Measurements from ENCODE around the gene BCAS3.

DNA sequence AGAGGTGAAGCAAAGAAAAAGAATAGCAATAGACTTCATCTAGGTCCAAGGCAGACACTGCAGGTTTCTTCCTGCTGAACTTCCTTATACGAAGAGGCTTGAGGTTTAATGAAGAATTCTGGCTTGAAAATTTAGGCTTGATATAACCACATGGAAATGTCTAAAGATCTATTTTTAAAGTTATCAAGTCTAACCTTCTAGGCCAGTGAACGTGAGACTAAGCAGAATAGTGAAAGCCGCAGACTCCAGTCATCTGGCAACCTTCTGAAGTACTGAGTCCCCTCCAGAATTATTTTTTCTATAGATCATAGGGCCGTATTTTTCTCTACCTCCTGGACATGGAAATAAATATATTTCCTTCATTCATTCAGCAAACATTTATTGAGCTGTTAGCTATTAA lies 333.6 kb downstream of the BCAS3 start:
- TF ChIP-seq ZFP30 (CRISPR knock-in tag; IDR thresholded peaks at IDR 0.05) (no peak), ZNF8 (CRISPR knock-in tag; IDR thresholded peaks at IDR 0.05) (no peak), ARNTL (CRISPR knock-in tag; IDR thresholded peaks at IDR 0.05; ENCODE audit: borderline replicate concordance, low read depth) (no peak), TCF4 (CRISPR knock-in tag; IDR thresholded peaks at IDR 0.05; ENCODE audit: borderline replicate concordance) (no peak), ZC3H10 (CRISPR knock-in tag; IDR thresholded peaks at IDR 0.05) (no peak), BACH2 (CRISPR knock-in tag; IDR thresholded peaks at IDR 0.05; ENCODE audit: borderline replicate concordance) (no peak), GLIS3 (CRISPR knock-in tag; IDR thresholded peaks at IDR 0.05) (no peak), PPARA (CRISPR knock-in tag; IDR thresholded peaks at IDR 0.05; ENCODE audit: borderline replicate concordance) (no peak), ZFP3 (CRISPR knock-in tag; IDR thresholded peaks at IDR 0.05) (no peak), CSDC2 (CRISPR knock-in tag; IDR thresholded peaks at IDR 0.05) (no peak), TOX (CRISPR knock-in tag; IDR thresholded peaks at IDR 0.05; ENCODE audit: borderline replicate concordance) (no peak)
- TF ChIP-seq, protein P1, sequence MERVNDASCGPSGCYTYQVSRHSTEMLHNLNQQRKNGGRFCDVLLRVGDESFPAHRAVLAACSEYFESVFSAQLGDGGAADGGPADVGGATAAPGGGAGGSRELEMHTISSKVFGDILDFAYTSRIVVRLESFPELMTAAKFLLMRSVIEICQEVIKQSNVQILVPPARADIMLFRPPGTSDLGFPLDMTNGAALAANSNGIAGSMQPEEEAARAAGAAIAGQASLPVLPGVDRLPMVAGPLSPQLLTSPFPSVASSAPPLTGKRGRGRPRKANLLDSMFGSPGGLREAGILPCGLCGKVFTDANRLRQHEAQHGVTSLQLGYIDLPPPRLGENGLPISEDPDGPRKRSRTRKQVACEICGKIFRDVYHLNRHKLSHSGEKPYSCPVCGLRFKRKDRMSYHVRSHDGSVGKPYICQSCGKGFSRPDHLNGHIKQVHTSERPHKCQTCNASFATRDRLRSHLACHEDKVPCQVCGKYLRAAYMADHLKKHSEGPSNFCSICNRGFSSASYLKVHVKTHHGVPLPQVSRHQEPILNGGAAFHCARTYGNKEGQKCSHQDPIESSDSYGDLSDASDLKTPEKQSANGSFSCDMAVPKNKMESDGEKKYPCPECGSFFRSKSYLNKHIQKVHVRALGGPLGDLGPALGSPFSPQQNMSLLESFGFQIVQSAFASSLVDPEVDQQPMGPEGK (CRISPR knock-in tag; IDR thresholded peaks at IDR 0.05; ENCODE audit: borderline replicate concordance): no peak
- TF ChIP-seq, protein P2, sequence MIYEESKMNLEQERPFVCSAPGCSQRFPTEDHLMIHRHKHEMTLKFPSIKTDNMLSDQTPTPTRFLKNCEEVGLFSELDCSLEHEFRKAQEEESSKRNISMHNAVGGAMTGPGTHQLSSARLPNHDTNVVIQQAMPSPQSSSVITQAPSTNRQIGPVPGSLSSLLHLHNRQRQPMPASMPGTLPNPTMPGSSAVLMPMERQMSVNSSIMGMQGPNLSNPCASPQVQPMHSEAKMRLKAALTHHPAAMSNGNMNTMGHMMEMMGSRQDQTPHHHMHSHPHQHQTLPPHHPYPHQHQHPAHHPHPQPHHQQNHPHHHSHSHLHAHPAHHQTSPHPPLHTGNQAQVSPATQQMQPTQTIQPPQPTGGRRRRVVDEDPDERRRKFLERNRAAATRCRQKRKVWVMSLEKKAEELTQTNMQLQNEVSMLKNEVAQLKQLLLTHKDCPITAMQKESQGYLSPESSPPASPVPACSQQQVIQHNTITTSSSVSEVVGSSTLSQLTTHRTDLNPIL (CRISPR knock-in tag; IDR thresholded peaks at IDR 0.05; ENCODE audit: low read depth): no peak
- TF ChIP-seq, protein P3, sequence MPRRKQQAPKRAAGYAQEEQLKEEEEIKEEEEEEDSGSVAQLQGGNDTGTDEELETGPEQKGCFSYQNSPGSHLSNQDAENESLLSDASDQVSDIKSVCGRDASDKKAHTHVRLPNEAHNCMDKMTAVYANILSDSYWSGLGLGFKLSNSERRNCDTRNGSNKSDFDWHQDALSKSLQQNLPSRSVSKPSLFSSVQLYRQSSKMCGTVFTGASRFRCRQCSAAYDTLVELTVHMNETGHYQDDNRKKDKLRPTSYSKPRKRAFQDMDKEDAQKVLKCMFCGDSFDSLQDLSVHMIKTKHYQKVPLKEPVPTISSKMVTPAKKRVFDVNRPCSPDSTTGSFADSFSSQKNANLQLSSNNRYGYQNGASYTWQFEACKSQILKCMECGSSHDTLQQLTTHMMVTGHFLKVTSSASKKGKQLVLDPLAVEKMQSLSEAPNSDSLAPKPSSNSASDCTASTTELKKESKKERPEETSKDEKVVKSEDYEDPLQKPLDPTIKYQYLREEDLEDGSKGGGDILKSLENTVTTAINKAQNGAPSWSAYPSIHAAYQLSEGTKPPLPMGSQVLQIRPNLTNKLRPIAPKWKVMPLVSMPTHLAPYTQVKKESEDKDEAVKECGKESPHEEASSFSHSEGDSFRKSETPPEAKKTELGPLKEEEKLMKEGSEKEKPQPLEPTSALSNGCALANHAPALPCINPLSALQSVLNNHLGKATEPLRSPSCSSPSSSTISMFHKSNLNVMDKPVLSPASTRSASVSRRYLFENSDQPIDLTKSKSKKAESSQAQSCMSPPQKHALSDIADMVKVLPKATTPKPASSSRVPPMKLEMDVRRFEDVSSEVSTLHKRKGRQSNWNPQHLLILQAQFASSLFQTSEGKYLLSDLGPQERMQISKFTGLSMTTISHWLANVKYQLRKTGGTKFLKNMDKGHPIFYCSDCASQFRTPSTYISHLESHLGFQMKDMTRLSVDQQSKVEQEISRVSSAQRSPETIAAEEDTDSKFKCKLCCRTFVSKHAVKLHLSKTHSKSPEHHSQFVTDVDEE (CRISPR knock-in tag; IDR thresholded peaks at IDR 0.05): no peak
